Posterior vena cava (tissue), 2 donors: ENCODE results near the gene RAB26. TPM values are rescaled to one million over a fixed set of nuclear protein-coding genes. Genes with fewer than 3 reads are reported as not detected.

Experiments used
- DNase-seq: peaks from one replicate; pipeline ENCODE4 v3.0.0-alpha.2; 2020; ENCODE audit warnings: low spot score
- intact Hi-C, 2 donors: fragments of 100-400 bp; cut with DNase I; formaldehyde crosslinking; loops; one replicate each; pipeline versions ENCODE4 v1.14.1 to v1.14.2; 2022 to 2023
- total RNA-seq, 2 donors: library from RNA; stranded (reverse); fragmentation: NEBNext Ultra II Directional; extraction: Animal tissue kit (Norgen Biotek cat#: 25700); gene quantifications; one replicate each; pipeline ENCODE4 v1.2.1, GENCODE V29; 2021
- donor health status: DM: yes; HTN: yes; CAD: no.
- donor health status: DM: yes; HTN: yes; CAD: no.

RAB26 gene
- total RNA-seq, 2 donors from 2014 or later = 0.28 TPM; not detected in 1

DNA sequence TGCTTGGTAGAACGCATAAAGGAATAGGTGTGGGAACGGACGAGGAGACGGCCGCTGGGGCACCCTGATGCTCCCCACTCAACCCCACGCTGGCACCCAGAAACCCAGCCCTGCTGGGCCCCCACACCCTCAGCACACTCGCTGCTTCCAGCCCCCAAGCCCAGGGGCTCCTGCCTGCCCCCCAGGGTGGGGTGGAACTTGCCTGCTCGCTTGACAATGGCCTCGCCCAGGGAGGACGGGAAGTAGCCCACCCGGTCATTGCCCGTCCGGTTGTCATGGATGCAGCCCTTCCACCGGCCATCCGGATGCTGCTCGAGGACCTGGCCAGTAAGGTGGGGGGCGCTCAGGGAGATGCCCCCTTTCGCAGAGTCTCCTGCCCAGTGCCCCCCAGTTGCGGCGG, 38.1 kb downstream of the RAB26 start:
- no peak for DNase-seq
- intact Hi-C loops = no loop called here

DNA sequence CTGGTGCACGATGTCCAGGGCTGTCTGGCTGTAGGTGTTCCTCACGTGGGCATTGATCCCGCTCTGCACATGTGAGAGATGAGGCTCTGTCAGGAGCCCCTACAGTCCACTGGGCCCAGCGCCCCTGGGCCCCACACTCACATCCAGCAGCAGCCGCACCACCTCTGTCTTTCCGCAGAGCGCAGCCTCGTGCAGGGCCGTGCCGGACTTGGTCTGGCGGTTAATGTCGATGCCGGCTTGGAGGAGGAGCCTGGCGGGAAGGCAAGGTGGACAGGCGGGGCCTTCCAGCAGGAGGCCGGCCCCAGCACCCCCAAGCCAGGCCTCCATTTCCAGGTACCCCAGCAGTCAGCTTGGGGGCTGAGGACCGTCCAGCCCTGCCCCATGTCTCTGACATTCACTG, 38.8 kb downstream of the RAB26 start:
- intact Hi-C loops = no loop called here
- no peak for DNase-seq

DNA sequence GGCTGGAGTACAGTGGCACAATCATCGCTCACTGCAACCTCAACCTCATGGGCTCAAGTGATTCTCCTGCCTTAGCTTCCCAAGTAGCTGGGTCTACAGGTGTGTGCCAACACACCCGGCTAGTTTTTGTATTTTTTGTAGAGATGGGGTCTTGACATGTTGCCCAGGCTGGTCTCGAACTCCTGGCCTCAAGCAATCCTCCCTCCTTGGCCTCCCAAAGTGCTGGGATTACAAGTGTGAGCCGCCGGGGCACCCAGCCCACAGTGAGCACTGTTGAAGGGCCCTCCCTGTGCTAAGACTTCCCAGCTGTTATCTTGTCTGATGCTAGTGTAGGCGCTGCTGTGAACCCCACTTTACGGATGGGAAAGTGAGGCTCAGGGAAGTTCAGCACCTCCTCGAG, 40.0 kb downstream of the RAB26 start:
- no peak for DNase-seq
- intact Hi-C loops = no loop called here

DNA sequence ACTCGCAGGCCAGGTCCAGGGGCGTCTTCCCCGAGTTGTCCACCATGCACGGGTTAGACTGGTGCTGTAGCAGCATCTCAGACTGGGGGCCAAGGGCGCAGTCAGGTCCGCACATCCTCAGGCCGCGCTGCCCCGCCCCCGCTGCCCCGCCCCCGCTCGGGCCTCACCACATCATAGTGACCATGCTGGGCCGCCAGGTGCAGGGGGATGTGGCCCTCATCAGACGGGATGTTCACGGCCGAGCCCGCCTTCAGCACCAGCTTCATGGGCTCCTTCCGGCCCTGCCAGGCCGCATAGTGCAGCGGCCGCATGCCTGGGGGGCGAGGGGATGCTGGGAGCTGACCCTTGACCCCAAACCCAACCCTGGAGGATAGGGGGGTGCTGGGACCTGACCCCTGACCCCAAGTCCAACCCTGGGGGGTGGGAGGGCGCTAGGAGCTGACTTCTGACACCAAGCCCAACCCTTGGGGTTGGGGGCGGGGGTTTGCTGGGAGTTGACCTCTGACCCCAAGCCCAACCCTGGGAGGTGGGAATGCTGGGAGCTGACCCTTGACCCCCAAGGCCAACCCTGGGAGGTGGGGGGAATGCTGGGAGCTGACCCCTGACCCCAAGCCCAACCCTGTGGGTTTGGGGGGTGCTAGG, 40.9 kb downstream of the RAB26 start:
- intact Hi-C loops = no loop called here
- DNase-seq = no peak

DNA sequence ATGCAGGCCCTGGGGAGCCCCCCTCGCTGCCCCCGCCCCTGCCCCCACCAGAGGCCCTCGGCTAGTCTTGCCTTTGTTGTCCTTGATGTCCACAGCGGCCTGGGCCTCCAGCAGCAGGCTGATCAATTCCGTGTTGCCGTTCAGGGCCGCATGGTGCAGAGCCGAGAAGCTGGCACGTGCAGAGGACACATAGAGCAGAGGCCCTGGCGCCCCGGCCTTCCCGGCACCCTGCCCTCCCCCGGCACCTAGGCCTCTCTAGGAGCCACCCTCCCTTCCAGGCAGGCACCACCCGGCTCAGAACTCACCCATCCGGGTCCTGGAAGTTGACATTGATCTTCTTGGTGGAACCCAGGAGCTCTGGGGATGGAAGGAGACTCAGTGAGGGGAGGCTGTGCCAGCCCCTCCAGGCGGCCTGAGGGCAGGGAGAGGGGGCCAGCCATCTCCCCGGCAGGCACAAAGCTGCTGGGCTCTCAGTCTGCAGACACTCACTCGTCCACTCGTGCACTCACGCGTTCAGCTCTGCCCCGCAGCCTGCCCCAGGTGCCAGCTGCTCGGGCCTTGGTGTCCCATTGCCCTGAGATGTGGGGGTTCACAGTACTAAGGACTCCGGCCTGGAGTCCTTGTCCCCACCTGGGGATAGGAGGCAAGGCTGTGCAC, 41.7 kb downstream of the RAB26 start:
- DNase-seq = no peak
- intact Hi-C loops = no loop called here

DNA sequence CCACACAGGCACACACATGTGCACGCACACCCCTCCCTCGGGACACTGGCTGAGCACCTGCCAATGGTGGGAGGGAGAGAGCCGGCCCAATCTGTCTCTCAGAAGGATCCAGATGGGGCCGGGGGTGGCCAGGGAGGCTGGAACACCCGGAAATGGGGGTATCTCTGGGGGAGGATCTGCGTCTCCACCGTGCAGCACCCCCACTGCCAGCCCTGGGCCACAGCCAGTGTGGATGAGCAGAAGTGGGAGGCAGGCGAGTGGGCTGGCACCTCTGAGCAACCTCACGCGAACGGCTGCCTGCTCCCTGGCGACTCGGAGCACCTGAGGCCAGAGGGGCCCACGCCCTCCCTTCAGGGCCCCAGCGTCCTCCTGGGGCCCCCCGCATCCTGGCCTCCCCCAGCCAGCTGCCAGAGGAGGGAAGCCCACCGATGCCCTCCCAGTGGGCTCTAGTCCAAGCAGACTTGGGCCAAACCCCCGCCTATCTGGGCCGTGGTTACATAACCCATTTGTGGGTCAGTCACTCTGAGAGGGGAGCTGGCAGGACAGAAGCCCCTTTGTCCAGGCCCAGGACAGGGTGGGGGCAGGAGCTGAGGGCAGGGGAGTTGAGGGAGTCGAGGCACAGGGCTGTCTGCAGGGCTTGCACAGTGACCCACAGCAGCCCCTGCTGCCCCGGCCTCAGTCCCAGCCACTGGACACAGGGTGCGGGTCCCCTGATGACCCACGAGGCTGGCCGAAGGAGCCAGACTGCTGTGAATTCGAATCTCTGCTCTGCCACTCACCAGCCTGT, 42.4 kb downstream of the RAB26 start:
- no peak for DNase-seq
- intact Hi-C loops = no loop called here

DNA sequence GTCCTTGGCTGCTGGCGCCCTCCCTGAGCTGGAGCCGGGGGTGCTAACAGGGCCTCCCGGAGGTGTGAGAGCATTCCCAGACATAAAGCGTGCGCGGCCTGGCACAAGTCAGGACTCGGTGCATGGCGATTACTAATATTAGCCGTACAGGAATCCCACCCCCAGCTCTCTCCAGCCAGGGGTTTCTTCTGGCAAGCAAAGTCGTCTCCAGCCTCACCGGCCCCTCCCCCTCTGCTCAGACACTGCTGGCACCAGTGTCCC, 43.0 kb downstream of the RAB26 start:
- DNase-seq = no peak
- intact Hi-C loops = no loop called here

DNA sequence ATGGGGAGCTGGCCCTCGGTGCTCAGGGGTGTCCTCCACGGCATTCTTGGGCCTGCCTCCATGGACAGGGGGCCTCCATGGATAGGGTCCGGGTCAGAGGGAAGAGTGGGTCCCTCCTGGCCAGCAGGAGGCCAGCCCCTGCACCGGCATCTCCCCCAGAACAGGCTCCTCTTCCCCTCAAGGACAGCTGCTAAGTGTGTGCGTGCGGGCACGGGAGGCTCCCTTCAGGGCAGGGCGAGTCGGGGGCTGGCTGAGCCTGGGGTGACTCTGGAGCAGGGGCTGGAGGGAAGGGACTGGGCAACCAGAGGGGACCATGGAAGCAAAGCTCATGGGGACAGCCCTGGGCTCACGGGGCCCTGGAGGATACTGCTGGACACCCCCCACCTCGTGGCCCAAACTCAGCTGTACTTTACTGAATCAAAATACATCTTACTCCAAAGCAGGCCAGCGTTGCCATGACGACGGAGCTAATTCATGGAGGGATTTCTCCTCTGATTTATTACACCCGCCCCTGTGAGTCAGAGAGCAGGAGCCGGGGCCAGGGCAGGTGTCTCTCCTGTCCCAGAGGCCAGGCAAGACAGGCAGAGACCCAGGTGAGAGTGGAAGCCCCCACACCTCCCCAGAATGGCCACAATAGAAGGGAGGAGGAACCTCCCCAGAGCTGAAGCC, 45.9 kb downstream of the RAB26 start:
- intact Hi-C loops = no loop called here
- DNase-seq = no peak

DNA sequence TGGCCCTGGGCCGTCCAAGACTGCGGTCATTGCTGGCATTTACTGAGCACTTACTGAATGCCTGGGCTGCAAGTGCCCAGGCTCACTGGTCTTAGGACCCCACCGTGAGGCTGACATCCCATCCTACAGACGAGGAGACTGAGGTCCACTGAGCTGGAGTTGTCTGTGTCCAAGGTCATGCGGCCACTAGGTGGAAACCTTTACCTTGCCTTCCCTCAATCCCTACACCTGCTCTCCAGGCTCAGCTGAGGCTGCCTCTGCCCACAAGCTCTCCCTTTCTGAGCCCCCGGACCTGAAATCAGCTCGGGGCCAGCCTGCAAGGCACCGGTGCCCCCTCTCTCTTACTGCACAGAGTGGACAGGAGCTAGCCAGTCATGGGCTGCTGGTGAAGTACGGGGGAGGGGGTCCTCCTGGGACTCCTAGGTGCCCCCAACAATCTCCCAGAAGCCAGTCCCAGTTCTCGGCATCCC, 46.5 kb downstream of the RAB26 start:
- intact Hi-C loops = no loop called here
- DNase-seq = no peak

DNA sequence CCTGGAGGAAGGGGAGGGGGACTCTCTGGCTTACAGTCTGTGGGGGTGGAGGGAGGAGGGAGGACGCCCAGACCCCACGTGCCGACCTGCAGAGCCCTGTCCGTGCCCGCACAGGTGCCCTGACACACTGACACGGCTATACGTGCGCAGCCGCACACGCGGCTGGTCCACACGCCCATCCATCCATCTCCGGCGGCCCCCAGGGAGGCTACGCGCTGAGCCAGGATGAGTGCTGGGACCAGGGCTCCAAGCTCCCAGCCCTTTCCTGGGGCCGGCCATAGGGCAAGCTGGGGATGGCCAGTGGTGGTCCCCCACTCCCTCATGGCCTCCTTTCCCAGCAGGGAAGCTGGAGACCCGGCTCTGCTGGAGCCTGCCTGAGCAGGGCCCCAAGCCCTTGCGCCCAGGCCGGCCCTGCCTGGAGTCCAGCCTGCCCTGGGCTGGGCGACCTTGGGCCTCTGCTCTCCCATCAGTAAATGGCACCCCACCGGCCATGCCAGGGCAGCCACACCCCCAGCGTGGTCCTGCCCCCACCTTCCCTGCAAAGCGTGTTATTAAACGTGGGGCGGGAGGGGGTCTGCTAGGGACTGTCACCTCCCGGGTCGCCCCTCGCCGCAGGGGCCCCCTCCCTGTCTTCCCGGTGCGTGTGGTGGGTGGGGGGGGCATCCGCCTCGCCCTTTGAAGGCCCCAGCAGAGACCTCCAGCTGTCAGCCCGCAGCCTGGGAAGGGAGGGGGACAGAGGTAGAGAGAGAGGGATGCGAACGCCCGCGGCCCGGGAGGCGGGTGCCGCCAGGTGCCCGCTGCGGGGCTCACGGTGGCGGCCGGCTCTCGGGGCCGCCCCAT, 47.1 kb downstream of the RAB26 start:
- intact Hi-C loops = no loop called here
- no peak for DNase-seq

DNA sequence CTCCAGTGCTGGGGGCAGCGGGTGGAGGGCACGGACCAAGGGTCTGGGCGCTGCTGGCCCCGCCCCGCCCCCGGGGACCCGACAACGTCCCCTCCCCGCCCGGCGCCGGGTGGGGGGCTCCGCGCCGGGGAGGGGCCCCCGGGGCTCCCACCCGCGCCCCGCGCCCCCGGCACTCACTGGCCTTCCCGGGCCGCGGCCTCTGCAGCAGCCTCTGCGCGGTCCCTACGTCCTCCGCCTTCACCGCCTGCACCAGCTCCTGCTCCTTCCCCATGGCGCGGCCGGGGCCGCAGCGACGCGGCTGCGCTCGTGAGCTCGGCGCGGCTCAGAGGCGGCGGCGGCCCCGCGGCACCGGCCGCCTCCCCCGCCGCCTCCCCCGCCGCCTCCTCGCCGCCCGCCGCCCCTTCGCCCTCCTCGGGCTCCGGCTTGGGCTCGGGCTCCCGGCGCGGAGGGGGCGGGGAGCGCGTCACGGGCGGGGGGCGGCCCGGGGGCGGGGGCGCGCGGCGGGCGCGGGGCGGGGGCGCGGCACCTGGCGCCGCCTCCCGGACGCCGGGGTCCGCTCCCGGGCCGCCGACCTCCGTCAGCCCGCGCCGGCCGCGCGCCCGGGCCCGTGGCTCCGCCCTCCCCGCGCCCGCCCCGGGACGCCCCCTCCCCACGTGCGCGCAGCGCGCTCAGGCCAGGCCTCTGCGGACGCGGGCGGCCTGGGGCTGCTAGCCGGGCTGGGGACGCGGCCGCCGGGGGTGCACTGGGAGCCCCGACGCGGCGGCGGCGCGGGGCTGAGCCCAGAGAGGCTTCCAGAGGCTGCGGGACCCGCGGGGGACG, 47.9 kb downstream of the RAB26 start, which contains the start of gene CASKIN1:
Gene CASKIN1, minus strand, starts transcription at position 444 of the 819 bp plus-strand sequence. Its CDS starts 173 bp downstream, at position 271.
- intact Hi-C loops = no loop called here
- DNase-seq = no peak

DNA sequence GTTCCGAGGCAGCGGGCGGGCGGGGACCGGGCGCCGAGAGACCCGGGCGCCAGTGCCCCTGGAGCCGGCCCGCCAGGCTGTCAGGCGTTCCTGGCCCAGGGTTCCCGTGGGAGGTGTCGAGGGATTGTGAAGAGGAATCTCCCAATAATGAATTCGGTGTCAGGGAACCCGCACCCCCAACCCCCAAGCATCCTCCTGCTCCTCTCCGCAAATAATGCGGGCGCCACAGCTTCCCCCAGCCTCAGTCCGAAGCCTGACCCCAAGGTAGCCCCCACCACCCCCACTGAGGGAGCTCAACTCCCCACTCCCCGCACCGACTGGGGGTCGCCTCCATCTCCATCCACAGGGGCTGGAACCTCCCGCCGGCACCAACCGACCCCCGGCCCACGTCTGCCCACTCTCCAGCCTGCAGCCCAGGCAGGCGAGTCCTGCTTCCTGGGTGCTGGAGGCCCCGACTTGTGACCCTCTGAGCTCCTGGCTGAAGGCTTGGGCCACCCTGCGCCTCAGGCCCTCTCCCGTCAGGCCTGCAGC, 48.6 kb downstream of the RAB26 start:
- DNase-seq = no peak
- intact Hi-C loops = no loop called here

DNA sequence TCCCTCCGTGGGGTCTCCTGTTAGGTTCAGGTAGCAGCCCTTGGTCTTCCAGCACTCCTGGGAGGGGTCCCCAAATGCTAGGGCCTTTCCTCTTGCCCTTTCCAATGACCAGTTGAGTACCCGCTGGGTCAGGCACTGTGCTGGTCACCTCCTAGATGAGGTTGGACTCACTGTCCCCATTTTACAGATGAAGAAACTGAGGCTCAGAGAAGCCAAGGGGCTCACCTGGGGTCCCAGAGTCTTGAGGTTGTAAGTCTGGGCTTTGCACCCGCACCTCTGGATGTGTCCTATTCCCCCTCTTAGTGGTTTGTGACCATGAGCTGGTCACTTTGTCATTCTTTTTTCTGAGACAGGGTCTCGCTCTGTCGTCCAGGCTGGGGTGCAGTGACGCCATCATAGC, 49.3 kb downstream of the RAB26 start:
- intact Hi-C loops = no loop called here
- no peak for DNase-seq

DNA sequence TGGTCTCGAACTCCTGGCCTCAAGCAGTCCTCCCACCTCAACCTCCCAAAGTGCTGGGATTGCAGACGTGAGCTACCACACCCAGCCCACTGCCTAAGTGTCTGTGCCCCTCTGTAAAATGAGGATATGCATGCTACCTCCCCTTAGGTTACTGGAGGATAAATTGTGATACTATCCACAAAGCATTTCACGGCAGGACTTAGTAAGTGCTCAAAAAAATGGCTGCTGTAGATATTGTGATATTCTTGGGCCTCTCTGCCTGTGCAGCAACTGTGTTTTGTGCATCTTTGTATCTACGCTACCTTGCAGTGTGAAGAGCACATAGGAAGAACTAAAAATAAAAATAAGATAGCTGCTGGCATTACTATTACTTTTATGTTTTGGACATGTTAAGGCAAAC, 49.9 kb downstream of the RAB26 start:
- intact Hi-C loops = no loop called here
- DNase-seq = no peak

DNA sequence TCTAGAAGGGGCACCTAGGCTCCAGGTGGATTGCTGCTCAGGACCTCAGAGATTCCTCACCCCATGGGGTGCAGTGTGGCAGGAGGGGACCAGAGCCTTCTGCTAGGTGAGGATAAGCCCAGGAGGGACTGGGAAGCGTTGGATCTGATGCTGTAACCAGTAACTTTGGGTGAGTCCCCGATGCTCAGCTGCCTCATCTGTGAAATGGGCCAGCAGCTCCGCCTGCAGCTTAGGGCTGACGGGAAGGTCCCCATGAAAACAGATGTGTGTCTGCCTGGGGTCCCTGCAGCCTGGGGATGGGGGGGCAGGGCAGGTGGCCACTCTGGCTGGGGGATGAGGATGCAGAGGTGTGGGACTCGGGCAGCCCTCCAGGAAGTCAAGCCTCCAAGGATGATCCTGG, 50.7 kb downstream of the RAB26 start:
- intact Hi-C loops = no loop called here
- no peak for DNase-seq

DNA sequence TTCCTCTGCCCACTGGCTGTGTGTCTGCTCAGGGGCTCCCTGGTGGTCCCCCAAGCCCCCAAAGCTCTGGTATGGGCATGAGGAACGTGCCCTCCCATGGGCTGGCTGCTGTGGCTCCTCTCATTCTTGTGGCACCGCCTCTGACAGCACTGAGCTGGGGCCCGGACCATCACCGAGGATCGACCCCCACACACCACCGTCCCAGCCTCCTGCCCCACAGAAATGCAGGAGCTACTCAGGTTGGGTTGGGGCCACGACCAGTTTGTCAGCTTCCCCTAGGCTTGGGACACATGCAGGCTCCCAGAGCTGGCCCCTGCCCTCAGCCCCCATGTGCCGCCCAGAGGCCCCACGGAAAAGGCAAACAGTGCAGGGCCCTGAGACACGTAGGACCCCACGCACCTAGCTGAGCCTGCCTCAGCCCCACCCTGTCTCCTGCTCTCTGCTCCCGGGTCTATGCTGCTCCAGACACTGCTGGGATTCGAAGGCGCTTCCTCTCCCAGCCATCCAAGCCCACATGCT, 51.3 kb downstream of the RAB26 start:
- DNase-seq = no peak
- intact Hi-C loops = loop anchor here in 1 of 2 donors (10.0 kb wide), 1 partner anchor 325 kb away; the partner anchor contains the start of gene AMDHD2

DNA sequence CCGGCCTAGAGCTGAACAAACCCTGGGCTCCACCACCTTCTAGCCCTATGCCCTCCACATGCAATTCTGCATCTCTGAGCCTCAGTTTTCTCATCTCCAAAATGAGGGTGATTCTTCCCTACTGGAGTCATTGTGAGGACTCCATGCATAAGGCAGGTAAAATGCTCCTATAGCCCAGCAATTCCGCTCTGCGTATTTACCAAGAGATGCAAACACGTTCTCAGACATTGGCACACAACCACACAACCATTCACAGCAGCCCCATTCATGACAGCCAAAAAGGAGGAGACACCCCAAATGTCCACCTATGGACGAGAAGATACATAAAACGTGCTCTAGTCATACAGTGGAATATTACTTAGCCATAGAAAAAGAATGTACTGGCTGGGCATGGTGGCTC, 51.9 kb downstream of the RAB26 start:
- intact Hi-C loops = loop anchor here in 1 of 2 donors (10.0 kb wide), 1 partner anchor 324 kb away; the partner anchor contains the start of gene AMDHD2
- no peak for DNase-seq
